Fibroblast of peridontal ligament (primary cell): ENCODE data around the gene APPL1.
"Not testable (repeated sequence)": the region's sequence is repeated elsewhere in the genome, so short reads cannot be mapped to it uniquely, and the experiment has no call there.

Experiments
- DNase-seq: peaks from one replicate; pipeline ENCODE4 v3.0.0-alpha.2; 2010; ENCODE audit errors: extremely low read depth

APPL1 gene

DNA sequence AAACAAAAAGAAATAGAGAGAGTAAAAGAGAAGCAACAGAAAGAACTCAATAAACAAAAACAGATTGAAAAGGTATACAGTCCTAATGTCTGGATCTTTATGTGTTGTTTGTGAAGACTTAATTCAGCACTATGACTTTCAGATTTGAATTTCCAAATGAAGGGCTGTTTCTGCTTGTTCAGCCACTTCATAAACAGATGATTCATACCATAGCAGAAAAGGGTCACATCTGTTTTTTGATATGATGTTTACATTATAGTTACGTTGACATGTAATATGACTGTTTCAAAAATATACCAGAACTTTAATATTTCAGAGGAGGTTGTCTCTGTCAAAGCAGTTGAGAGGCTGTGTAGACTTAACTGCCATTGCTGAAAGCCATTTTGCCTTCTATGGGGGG, 40.9 kb downstream of the APPL1 start:
- peak; percentile 43 for DNase-seq

DNA sequence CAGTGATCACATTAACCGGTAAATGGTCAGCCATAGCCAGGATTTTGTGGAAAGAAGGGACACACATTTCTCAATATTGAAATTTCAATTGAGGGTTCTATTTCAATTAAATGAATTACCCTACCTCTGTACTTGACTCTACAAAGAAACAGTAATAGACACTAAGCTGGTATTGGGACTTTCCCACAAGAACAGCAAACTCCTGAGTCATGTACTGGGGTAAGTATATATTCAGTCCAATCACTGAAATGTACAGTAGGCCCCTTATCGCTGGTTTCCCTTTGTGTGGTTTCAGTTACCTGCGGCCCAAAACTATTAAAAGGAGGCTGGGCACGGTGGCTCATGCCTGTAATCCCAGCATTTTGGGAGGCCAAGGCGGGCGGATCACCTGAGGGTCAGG, 47.3 kb downstream of the APPL1 start:
- DNase-seq = no peak

DNA sequence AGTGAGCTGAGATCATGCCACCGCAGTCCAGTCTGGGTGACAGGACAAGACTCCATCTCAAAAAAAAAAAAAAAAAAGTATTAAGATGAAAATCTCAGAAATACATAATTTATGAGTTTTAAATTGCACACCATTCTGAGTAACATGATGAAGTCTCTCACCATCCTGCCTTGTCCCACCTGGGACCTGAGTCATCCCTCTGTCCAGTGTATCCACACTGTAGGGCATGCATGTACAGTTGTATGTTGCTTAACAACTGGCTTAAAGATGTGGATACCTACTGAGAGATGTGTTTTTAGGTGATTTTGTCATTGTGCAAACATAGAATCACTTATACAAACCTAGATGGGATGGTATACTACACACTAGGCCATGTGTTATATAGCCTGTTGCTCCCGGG, 47.9 kb downstream of the APPL1 start:
- no peak for DNase-seq

DNA sequence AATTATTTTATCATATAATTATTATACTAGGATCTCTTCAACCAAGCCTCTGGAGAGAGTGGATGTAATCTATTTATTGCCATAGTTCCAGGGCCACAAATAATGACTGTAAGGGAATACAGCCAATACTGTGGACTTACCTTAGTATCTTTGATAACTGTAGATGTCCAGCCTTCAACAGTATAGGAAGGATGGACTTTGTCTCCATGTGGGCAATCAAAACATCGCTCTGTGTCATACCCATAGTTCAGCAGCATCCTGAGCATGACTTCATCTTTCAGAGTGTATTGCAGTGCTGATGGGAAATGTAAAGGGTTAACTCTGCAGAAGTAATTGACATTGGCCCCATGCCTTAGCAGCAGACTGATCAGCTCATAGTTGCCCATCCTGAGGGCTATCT, 50.7 kb downstream of the APPL1 start:
- no peak for DNase-seq

DNA sequence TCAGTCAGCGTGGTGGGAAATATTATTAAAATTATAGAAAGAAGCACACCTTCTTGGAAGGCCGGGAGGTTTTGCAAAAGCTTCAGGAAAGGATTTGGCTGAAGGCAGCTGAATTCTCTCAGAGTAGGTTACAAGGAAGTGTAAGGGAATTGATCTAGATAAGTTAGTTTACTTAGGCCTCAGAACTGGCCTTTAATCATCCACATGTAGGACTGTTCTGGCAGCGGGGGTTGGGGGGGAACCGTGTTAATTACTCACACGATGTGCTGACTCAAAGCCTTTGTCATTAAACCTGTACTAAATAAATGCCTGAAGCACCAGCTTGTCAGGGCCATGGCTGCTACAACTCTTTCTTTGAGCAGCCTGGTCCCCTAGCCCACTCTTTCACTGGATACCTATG, 52.2 kb downstream of the APPL1 start:
- DNase-seq = no peak

DNA sequence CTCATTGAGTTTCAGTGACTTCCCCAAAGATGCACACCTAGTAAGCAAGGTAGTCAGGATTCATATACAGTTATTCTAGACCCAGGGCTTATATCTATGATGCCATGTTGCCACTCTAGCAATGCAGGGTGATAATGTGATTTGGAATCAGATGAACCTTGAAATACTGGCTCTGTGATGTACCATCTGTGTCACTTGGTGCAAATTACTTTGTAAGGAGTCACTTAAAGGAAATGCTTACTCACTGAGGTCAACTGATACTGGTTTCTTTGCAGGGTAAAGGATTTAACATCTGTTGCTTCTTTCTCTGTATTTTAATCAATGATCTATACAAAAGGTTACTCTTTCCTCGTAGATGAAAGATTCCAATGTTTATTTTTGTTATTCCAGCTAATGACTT, 54.2 kb downstream of the APPL1 start:
- DNase-seq = peak; percentile 17

DNA sequence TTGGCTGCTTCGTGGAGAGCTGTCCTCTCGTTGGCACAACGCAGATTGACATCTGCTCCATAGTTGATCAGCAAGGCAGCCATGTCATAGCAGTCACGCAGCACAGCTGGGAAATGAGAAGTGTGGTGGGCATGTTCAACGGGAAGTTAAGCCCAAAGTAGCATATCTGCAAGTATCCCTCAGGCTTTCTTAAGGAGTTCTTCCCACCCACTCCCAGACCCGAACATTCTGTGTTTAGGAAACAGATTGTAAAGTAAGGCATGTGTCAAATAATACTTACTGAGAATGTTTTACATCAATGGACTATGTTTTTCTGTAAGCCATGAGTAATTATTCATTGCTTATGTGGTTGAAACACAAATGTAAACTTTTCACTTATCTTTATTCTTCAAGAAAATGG, 55.8 kb downstream of the APPL1 start:
- no peak for DNase-seq

DNA sequence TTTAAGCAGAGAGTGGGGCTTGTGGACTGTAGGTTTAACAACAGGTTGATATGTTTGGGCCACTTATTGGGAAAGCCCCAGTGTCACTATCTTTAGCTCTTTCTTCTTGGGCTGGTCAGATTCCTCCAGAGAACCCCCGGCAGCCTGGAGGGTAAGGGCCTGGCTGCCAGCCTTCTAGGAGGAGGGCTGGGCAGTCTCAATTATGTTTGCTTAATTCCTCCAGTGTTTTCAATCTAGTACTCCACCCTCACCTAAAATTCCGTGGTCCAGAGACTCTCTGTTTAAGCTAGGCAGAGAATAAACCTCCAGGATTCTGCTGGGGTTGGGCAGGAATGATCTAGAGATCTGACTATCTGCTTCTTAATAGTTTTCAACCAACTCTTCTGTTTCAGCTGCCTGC, 59.7 kb downstream of the APPL1 start:
- no peak for DNase-seq

DNA sequence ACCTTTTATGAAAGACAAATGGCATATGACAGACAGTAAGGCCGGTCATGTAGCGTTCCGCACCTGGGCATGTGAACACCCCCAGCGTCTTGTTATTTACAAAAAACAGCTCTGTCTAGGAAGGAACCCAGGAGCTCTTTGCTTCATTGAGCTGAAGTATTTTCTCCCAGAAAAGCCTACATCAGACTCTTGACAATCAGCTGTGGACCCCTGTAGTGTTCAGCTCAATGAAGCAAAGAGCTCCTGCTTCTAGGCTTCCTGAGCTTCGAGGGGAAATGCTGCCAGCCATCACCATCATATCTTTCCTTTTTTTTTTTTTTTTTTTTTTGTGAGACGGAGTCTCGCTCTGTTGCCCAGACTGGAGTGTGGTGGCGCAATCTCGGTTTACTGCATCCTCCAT, 60.9 kb downstream of the APPL1 start:
- DNase-seq = no peak

DNA sequence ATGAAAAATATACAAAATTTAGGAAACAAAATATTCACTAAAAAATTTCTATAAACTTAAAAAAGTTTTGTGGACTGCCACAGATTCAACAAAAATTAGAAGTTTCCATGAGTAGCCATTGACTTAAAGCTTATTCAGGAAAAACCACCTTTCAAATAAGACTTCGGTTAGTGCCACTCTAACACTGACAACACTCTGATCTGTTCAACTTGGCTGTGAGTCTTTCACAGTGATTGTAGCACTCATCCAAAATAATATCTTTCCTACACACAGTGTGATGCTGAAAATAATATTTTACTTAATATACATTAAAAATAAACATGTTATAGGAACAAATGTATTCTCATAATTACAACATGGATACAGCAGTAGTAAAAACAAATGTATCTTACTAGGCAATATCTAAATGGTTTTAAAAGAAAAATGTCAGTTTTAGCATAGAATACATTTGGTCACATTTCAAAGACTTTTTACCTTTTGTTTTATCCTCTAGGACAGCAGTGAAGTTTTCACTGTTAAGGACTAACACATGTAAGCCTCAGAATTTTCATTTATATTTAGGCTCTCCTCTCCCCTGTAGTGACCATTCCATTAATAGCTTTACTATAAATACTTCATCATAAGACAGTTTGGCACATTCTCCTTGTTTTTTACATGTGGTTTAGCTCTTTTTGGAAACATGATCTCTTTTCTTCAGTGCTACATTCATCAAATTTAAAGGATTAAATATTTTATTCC, 64.8 kb downstream of the APPL1 start, which contains the start of gene ASB14:
TSS of gene ASB14 (minus strand) at position 527 of the 738 bp plus-strand sequence. CDS start 652 bp downstream, outside the sequence.
- no peak for DNase-seq

DNA sequence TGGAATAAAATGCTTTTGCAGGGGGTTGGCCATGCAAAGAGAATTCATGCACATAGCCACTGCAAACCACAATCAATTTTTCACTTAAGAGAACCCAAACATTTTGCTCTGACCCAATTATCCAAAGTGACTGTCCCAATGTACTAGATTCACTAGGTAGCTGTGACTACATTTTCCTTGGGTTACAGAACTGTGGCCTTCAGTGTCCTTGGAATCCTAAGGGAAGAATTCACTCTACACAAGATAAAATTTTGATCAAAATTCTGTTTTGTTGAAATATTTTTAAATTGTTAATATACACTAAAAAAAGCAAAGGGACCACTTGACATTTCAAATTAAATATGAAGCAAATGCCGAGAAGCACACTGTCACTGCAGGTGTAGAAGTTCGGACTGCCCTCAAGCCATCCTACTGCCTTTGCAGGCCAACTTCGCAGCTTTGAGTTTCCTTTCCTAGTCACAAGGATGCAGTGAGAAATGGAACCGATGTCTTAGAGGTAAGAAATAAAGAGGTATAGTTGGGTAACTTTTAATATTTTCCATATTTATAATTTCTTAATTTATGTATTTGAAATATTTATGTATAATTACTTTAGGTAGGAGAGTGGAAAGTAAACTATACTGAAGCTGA, 65.5 kb downstream of the APPL1 start:
- DNase-seq = no peak

DNA sequence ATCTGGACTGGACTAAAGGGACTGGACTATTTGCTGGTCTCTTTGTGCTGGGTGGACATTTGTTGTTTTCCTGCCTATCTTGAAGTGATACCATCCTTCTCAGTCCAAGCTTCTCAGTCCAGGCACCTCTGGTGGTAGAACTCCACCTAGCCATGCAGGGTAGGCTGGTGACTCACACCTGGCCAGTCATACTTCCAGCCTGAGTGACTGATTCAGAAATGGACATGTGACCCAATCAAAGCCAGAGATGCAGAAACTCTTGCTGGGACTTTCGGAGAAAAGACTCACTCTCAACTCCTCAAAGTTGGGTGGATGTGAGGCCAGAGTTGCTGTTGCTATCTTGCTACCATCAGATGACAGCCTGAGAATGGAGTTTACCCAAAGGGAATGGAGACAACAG, 70.5 kb downstream of the APPL1 start:
- DNase-seq = no peak

DNA sequence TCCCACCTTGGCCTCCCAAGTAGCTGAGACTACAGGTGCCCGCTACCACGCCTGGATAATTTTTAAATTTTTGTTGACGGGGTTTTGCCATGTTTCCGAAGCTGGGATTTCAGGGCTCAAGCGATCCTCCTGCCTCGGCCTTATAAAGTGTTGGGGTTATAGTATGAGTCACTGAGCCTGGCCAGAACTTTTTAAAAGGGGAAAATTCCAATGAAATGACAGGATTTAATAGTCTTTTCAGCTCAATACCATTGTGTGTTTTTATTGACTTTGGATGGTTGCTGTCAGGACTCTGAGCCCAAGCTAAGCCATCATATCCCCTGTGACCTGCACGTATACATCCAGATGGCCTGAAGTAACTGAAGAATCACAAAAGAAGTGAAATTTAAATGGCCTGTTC, 76.0 kb downstream of the APPL1 start:
- not testable (repeated sequence) for DNase-seq

DNA sequence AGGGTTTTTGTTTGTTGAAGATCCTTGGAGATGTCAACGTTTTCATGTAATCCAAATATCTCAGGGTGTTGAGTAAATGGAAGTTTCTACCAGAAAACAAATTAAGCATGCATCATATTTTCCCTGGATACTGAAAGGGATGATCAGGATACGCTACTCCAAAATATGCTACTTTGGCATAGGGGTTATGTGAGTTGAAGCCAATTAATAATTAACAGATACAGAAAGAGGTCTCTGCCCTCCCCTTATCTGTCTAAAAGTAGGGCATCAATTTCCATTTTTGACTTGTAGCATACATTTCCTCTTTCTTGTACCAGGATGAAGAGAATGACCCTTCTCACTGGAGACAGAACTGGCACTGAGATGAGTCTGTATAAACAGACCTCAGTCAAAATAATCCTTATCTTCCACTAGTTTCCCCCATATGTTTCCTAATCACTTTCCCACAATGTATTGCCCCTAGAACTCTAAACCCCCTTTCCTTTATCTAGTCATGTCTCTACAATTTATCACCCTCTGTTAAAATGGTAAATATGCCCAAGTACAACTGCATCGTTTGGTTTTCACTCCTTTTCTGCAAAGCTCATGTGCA, 82.3 kb downstream of the APPL1 start:
- no peak for DNase-seq

DNA sequence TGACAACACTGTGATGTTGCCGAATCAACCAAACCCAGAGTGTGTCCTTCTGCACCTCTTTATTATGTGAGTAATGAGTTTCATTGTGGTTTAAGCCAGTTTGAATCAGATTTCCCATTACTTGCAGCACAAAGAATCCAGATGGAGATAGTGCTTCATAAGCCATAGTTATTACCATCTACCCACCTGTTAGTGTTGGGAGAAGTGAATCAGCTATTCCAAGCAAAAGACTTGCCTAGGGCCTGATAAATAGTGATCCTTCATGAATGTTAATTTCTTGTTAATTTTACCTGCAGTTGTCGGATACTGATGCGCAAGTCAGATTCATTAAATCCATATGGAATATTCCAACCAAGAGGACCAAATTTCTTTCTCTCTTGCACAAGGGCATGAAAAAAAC, 86.7 kb downstream of the APPL1 start:
- no peak for DNase-seq
